Ovary (tissue), 3 donors: ENCODE data around the gene NPAP1.

Experiments
- EP300 ChIP-seq: sonication (generic); formaldehyde crosslinking; IDR thresholded peaks from one replicate; pipeline ENCODE4 v1.6.1; 2017; ENCODE audit warnings: antibody characterized with exemption
- POLR2A ChIP-seq: fragments of 450-650 bp; IDR thresholded peaks from one replicate; pipeline ENCODE4 v1.6.1; 2017; ENCODE audit warnings: antibody characterized with exemption, mild to moderate bottlenecking, moderate library complexity
- TF ChIP-seq, protein P1 (sequence below), 3 donors: fragments of 450-650 bp in 2 of 3; fragments of 200-600 bp in 1 of 3; IDR thresholded peaks; one replicate each; pipeline versions ENCODE4 v1.5.1 to v1.8.0; 2016 to 2022; ENCODE audit warnings: antibody characterized with exemption in 3 of 3, mild to moderate bottlenecking in 1 of 3
- donor health status: DM: no; HTN: no; CAD: no.

GRCh38 chr15:24659622-24660021, 16.0 kb upstream of the NPAP1 start:
- TF ChIP-seq, protein P1, sequence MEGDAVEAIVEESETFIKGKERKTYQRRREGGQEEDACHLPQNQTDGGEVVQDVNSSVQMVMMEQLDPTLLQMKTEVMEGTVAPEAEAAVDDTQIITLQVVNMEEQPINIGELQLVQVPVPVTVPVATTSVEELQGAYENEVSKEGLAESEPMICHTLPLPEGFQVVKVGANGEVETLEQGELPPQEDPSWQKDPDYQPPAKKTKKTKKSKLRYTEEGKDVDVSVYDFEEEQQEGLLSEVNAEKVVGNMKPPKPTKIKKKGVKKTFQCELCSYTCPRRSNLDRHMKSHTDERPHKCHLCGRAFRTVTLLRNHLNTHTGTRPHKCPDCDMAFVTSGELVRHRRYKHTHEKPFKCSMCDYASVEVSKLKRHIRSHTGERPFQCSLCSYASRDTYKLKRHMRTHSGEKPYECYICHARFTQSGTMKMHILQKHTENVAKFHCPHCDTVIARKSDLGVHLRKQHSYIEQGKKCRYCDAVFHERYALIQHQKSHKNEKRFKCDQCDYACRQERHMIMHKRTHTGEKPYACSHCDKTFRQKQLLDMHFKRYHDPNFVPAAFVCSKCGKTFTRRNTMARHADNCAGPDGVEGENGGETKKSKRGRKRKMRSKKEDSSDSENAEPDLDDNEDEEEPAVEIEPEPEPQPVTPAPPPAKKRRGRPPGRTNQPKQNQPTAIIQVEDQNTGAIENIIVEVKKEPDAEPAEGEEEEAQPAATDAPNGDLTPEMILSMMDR (IDR thresholded peaks at IDR 0.05), result no peak
- no peak for TF ChIP-seq POLR2A
- TF ChIP-seq EP300, result no peak
